Ishikawa (cell line): Measurements from ENCODE around the gene TBC1D14.

ENCODE experiments used
- CEBPB ChIP-seq: IDR thresholded peaks from 2 replicates; pipeline ENCODE4 v1.6.1; 2012
- CREB1 ChIP-seq: IDR thresholded peaks from 2 replicates; pipeline ENCODE4 v1.6.1; 2012; ENCODE audit warnings: low read depth
- EGR1 ChIP-seq: IDR thresholded peaks from 2 replicates; pipeline ENCODE4 v1.6.1; 2012
- EP300 ChIP-seq: IDR thresholded peaks from 2 replicates; pipeline ENCODE4 v1.6.1; 2012; ENCODE audit warnings: borderline replicate concordance
- FOXM1 ChIP-seq: IDR thresholded peaks from 2 replicates; pipeline ENCODE4 v1.6.1; 2012; ENCODE audit warnings: low read depth, borderline replicate concordance
- MAX ChIP-seq: IDR thresholded peaks from 2 replicates; pipeline ENCODE4 v1.6.1; 2012
- NFIC ChIP-seq: IDR thresholded peaks from 2 replicates; pipeline ENCODE4 v1.6.1; 2012
- RAD21 ChIP-seq: IDR thresholded peaks from 2 replicates; pipeline ENCODE4 v1.6.1; 2012; ENCODE audit warnings: low read depth
- REST ChIP-seq: IDR thresholded peaks from 2 replicates; pipeline ENCODE4 v1.6.1; 2012; ENCODE audit warnings: low read depth, mild to moderate bottlenecking
- TAF1 ChIP-seq: IDR thresholded peaks from 2 replicates; pipeline ENCODE4 v1.6.1; 2012; ENCODE audit warnings: low read depth, mild to moderate bottlenecking
- TCF12 ChIP-seq: IDR thresholded peaks from 2 replicates; pipeline ENCODE4 v1.6.1; 2012; ENCODE audit warnings: low read depth
- TEAD4 ChIP-seq: IDR thresholded peaks from 2 replicates; pipeline ENCODE4 v1.6.1; 2012
- USF1 ChIP-seq: IDR thresholded peaks from 2 replicates; pipeline ENCODE4 v1.6.1; 2012
- YY1 ChIP-seq: IDR thresholded peaks from 2 replicates; pipeline ENCODE4 v1.6.1; 2012; ENCODE audit warnings: low read depth
- ZBTB7A ChIP-seq: IDR thresholded peaks from 2 replicates; pipeline ENCODE4 v1.6.1; 2012; ENCODE audit warnings: low read depth

TBC1D14 gene

GRCh38 chr4:7067452-7068278 is 158.0 kb downstream of the TBC1D14 start, which contains the start of gene GRPEL1:
Gene GRPEL1, minus strand, starts transcription at chr4:7068064. Its CDS starts 32 bp downstream, at chr4:7068032.
- 0 out of 2 replicates have a peak, but pooled peaks have one; percentile 47 for TF ChIP-seq TCF12
- peak; percentile 93 for TF ChIP-seq YY1
- TF ChIP-seq EP300: no peak
- TF ChIP-seq FOXM1: no peak; the same call in 1 of the 2 replicates
- no peak for TF ChIP-seq ZBTB7A
- TF ChIP-seq NFIC: no peak
- TF ChIP-seq CREB1: no peak
- no peak for TF ChIP-seq USF1
- no peak for TF ChIP-seq EGR1
- peak; percentile 70; the same call in 1 of the 2 replicates for TF ChIP-seq TAF1
- TF ChIP-seq CEBPB: no peak
- TF ChIP-seq MAX: peak; percentile 88
- no peak for TF ChIP-seq REST
- TF ChIP-seq TEAD4: no peak
- TF ChIP-seq RAD21: no peak

- TF ChIP-seq TAF1 (peak; percentile 70), NFIC (no peak)
These were observed 158.7 kb downstream of the TBC1D14 start for GRCh38 chr4:7068279-7068842.

GRCh38 chr4:7068883-7069282 is 159.3 kb downstream of the TBC1D14 start:
- TF ChIP-seq CREB1: no peak
- no peak for TF ChIP-seq FOXM1
- no peak for TF ChIP-seq REST
- TF ChIP-seq EGR1: no peak
- no peak for TF ChIP-seq ZBTB7A
- no peak for TF ChIP-seq YY1
- TF ChIP-seq MAX: no peak
- TF ChIP-seq TEAD4: no peak
- TF ChIP-seq USF1: no peak
- no peak for TF ChIP-seq EP300

GRCh38 chr4:7070729-7071511 is 161.3 kb downstream of the TBC1D14 start:
- no peak for TF ChIP-seq USF1
- TF ChIP-seq EP300: no peak
- TF ChIP-seq NFIC: no peak
- peak; percentile 92 for TF ChIP-seq RAD21
- TF ChIP-seq CEBPB: no peak

GRCh38 chr4:7073059-7073458 is 163.4 kb downstream of the TBC1D14 start:
- no peak for TF ChIP-seq CEBPB
- no peak for TF ChIP-seq RAD21
- TF ChIP-seq TAF1: no peak
- no peak for TF ChIP-seq TCF12
- TF ChIP-seq NFIC: no peak
- TF ChIP-seq EGR1: no peak
- TF ChIP-seq REST: no peak
- TF ChIP-seq TEAD4: no peak
- no peak for TF ChIP-seq USF1
- no peak for TF ChIP-seq MAX
- no peak for TF ChIP-seq ZBTB7A
- TF ChIP-seq YY1: no peak
- TF ChIP-seq FOXM1: no peak
- TF ChIP-seq EP300: no peak
- TF ChIP-seq CREB1: no peak
